GM19099 (cell line): ENCODE results near the gene RNF126.

Experiments
- POLR2A ChIP-seq: IDR thresholded peaks from 3 replicates; pipeline ENCODE4 v1.6.1; 2011; ENCODE audit warnings: low read depth; ENCODE audit not compliant: insufficient read length; ENCODE audit errors: extremely low read depth

The RNF126 gene

DNA sequence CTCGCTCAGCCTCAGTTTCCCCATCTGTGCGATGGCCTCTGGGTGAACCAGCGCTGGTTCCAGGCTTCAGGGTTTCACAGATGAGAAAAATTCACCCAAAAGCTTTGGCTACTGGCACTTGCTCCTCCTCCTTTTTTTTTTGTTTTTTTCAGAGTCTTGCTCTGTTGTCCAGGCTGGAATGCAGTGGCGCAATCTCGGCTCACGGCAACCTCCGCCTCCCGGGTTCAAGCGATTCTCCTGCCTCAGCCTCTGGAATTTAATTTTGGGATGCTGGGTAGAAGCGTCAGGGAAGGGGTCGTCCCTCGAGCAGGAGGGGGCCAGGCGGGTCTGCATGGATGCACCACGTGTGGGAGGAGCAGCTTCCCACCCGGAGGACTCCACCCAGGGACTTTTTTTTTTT, 25.2 kb upstream of the RNF126 start:
- no peak for TF ChIP-seq POLR2A

DNA sequence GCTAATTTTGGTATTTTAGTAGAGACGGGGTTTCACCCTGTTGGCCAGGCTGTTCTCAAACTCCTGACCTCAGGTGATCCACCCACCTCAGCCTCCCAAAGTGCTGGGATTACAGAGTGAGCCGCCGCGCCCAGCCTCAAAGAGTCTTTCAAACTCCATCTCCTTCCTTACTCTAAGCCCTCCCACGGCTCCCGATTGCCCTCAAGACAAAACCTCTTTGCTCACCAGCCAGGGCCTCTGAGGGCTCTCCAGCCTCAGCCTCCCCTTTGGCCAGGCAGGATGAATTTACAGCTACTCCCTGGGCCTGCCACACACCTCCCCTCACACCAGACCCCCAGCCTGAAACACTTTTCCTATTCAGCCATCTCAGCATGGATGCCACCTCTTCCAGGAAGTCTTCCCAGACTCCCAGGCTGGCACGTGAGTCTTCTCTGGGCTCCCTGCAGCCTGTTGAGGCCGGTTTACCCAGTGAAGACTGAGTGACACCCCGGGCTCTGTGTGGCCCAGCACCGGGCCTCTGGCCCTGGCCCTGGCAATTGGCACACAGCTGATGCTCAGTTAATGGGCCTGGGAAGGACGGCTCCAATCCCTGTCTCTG, 24.7 kb upstream of the RNF126 start:
- TF ChIP-seq POLR2A = no peak

DNA sequence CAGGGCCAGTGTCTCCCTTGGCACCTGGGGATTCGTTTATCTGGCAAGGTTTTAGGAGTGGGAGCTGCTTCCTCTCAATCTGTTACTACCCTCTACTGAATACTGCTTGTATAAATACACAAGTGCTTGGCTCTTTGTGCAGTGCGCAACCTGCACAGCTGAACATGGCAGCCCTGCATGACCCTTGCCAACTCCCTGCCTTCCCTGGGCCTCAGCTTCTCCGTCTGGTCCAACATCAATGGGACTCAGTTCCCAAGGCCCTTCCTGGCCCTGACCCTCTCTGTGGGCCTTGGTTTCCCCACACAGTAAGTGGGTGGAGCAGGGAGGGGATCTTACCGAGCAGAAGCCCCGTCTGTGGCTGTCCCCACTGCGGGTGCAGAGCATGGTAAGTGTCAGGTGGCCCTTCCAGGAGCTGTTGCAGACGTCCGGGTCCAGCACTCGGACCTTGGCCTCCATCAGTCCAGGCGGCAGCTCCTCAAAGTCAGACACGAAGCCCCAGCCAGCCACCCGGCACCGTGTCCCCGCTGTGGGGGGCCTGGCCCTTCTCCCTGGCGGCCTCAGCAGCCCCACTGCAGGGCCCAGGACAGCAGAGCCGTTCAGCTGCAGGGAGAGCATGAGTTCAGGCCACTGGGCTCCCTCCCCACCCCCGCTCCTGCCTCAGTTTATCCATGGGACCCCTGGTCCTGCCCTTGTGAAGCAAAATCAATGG, 23.7 kb upstream of the RNF126 start:
- TF ChIP-seq POLR2A = no peak

DNA sequence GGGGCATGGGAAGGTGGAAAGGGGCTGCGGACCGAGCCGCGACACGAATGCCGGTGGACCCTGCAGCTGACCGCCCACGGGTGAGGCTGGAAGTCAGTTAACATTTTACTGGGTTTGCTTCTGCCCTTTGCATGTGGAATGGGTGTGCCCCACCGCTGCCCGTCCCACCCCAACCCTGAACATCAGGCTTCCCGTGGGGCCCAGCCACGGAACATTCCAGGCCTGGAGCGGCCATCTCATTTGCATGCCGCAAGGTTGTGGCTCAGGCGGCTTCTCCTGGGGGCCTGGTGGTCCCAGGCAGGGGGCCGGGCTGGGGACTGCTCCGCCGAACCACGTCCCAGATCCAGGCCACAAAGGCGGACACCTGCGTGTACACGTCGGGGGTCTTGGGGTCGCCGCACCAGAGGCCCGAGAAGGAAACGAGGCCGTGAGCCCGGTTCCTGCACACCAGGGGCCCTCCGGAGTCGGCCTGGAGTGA, 22.5 kb upstream of the RNF126 start:
- no peak for TF ChIP-seq POLR2A

DNA sequence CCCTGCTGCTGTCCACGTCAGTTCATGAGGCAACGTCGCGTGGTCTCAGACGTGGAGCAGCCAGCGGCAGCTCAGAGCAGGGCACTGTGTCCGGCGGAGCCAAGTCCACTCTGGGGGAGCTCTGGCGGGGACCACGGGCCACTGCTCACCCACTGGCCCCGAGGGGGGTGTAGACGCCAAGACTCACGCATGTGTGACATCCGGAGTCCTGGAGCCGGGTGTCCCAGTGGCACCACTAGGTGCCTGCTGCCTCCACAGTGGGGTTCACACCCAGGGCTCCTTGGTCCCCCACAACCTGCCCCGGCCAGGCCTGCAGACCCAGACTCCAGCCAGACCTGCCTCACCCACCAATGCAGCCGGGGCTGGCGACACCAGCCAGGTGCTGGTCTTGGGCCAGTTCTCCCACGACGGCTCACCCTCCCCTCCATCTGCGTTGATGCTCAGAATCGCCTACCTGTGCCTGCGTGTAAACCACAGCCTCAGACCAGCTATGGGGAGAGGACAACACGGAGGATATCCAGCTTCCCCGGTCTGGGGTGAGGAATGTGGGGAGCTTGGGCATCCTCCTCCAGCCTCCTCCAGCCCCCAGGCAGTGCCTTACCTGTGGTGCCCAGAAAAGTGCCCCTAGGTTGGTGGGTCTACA, 19.8 kb upstream of the RNF126 start:
- TF ChIP-seq POLR2A = no peak

DNA sequence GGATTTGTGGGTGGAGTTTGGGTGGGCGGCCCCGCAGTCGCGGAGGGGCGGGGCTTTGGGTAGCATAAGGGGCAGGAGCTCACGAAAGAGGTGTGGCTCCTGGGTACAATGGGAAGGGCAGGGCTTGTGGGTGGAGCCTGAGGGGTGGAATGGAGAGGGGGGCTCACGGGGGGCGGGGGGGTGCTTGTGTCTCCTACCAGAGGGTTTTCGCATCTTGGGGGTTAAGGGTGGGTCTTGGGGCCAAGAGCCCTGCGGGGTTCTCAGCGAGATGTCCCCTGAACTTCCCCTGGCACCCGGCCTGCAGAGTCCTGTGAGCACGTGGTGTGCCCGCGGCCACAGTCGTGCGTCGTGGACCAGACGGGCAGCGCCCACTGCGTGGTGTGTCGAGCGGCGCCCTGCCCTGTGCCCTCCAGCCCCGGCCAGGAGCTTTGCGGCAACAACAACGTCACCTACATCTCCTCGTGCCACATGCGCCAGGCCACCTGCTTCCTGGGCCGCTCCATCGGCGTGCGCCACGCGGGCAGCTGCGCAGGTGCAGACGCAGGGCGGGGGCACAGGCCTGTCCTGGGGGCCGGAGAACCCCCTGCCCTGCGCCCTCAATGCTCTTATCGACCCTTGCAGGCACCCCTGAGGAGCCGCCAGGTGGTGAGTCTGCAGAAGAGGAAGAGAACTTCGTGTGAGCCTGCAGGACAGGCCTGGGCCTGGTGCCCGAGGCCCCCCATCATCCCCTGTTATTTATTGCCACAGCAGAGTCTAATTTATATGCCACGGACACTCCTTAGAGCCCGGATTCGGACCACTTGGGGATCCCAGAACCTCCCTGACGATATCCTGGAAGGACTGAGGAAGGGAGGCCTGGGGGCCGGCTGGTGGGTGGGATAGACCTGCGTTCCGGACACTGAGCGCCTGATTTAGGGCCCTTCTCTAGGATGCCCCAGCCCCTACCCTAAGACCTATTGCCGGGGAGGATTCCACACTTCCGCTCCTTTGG, 18.3 kb upstream of the RNF126 start:
- no peak for TF ChIP-seq POLR2A

DNA sequence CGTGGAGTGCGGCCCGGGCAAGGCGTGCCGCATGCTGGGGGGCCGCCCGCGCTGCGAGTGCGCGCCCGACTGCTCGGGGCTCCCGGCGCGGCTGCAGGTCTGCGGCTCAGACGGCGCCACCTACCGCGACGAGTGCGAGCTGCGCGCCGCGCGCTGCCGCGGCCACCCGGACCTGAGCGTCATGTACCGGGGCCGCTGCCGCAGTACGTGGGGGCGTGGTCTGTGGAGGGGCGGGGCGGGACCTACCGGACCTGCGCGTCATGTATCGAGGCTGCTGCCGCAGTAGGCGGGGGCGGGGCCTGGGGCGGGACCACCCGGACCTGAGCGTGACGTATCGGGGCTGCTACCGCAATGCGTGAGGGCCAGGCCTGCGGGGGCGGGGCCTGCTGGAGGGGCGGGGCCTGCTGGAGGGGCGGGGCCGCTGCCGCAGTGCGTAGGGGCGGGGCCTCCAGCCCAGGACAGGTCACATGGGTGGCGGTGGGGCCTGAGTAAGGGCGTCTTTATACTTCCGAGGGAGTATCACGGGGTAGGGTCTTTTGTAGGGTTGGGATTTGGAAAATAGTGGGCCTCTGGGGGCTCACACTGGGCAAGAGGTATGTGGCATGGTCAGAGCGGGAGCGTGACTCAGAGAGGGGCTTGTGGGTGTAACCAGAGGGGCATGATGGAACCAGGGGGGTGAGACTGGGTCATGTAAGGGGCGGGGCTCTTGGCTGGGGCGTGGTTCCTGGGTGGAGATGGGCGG, 17.4 kb upstream of the RNF126 start:
- TF ChIP-seq POLR2A = peak; percentile 56

DNA sequence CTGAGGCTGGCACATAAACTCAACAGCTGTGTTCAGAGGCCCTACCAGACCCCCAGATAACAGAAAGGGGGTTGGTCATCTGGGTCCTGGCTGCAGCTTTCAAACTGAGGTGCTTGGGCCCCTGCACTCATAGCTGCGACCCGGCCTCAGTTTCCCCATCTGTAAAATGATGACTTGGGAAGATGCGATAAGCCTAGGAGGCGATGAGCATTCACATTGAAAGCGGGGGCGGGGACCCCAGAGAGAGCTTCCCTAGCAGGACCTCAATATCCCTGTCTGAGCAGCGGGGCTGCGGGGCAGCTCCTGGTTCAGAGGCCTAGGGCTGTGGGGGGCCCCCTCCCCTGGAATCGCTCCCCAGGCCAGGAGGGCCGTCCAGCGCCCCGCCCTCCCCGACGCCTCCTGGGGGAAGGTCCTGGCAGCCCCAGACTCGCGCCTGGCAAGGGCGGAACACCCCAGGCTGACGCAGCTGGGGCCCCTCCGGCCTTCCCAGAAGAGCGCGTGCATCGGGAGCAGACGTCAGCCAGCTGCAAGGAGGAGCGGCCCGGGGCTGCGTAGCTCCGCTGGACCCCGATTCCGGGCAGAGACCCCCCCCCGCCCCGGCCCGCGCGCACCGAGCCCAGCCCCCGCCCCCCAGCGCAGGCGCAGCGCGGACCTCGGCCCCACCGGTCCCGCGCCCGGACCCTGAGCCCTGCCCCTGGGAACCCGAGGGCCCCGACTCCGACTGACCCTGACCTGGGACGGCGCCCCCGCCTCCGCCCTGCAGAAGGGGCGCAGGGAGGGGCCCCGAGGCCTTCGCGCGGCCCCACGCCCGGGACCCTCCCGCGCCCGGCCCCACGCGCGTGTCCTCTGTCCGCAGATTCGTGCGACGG, 16.6 kb upstream of the RNF126 start:
- no peak for TF ChIP-seq POLR2A

DNA sequence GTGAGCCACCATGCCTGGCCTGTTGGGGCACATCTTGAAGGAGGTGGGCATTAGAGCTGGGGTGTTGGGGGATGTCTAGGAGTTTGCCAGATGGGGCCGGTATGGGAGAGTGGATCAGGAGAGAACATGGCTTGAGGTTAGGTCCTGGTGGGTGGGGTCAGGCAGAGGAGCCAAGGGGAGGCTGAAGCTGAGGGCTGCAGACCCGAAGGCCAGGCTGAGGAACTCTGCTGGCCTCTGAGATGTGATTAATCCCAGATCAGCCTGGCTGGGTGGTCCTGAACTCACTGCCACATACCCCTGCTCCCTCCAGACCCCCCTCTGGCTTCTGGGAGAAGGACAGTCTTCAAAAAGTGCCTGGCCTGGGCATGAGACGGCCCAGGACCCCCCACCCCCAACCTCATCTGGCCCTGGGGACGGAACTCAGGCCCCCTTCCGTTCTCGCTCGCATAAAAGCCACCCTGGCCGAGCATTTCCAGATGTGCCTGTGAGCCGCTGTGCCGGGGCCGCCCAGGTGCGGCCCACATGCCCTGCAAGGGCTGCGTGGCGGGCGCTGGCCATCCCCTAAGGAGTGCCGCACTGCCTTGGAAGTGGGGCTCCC, 15.9 kb upstream of the RNF126 start:
- TF ChIP-seq POLR2A = no peak

DNA sequence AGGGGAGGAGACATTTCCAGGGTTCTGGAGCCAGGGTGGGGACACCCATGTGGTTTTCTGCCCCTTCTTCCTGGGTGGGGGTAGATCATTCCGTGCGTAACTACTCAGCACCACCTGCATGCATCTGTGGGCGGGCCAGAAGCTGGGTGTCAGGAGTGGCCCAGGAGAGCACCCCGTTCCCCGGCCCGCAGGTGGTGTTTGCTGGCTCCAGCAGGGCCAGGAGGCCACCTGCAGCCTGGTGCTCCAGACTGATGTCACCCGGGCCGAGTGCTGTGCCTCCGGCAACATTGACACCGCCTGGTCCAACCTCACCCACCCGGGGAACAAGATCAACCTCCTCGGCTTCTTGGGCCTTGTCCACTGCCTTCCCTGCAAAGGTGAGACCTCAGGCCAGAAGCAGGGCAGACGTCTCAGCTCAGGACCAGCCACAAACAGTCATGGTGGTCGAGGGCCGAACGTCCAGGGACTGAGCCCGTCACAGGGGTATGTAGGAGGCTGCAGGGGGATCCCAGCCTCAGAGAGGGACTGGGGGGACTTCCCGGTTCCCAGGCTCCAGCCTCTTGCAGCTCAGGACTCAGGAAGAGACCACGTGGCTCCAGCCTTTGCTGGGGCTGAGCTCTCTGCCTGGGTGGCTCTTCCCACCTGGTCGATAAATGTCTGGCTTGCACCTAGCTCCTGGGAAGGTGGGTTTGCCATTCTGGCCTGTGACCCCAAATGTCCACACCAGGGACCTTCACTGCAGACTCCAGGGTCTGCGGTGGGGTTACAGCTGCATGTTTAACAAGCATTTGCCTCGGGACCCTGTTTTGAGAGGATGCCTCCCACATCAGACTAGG, 14.8 kb upstream of the RNF126 start:
- TF ChIP-seq POLR2A = no peak

DNA sequence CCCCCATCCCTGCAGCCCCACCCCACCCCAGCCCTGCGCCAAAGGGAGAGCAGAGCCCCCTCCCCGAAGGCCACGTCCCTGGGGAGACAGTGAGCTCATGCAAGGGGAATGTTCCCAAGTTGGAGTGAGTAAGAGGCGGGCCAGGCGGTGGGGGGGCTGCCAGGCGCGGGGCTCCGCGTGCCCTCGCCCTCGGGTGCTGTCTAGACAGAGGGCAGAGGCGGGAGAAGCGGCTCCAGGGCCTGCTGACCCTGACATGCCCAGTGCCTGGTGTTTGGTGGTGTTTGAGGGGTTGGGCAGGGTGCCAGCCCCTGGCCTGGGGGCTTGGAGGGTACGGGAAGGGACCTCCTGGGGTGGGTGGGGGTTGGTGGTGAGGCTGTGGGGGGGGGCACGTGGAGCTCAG, 14.2 kb upstream of the RNF126 start:
- TF ChIP-seq POLR2A = no peak
